HepG2 (cell line): ENCODE data around the gene FAM110A. TPM values are rescaled to one million over a fixed set of nuclear protein-coding genes. Genes with fewer than 3 reads are reported as not detected.

Experiments
- GATA4 ChIP-seq: sonication (generic); IDR thresholded peaks from 2 replicates; pipeline ENCODE4 v1.6.1; 2016; ENCODE audit warnings: antibody characterized with exemption, low read depth, borderline replicate concordance
- HBP1 ChIP-seq: IDR thresholded peaks from 2 replicates; pipeline ENCODE4 v1.6.1; 2016; ENCODE audit warnings: low read depth, control low read depth
- KDM5A ChIP-seq: fragments of 200-600 bp; sonication (generic); IDR thresholded peaks from 2 replicates; pipeline ENCODE4 v1.7.0; 2018; ENCODE audit warnings: antibody characterized with exemption, mild to moderate bottlenecking, low read length, borderline replicate concordance
- RFX3 ChIP-seq: IDR thresholded peaks from 2 replicates; pipeline ENCODE4 v1.6.1; 2016; ENCODE audit warnings: missing biosample characterization, missing genetic modification reagents
- THRA ChIP-seq: sonication (generic); formaldehyde crosslinking; IDR thresholded peaks from 2 replicates; pipeline ENCODE4 v1.4.0; 2020; ENCODE audit warnings: missing genetic modification reagents, borderline replicate concordance
- TP53 ChIP-seq: sonication (generic); formaldehyde crosslinking; conservative IDR thresholded peaks from 2 replicates; pipeline ENCODE4 v1.4.0; 2020; ENCODE audit warnings: missing genetic modification reagents
- YEATS2 ChIP-seq: sonication (generic); formaldehyde crosslinking; IDR thresholded peaks from 2 replicates; pipeline ENCODE4 v1.4.0; 2020; ENCODE audit warnings: missing genetic modification reagents, borderline replicate concordance
- ZMYM2 ChIP-seq: sonication (generic); formaldehyde crosslinking; IDR thresholded peaks from 2 replicates; pipeline ENCODE4 v1.8.0; 2022; ENCODE audit warnings: mild to moderate bottlenecking, missing genetic modification reagents
- ZNF207 ChIP-seq: fragments of 450-650 bp; IDR thresholded peaks from 2 replicates; pipeline ENCODE4 v1.6.1; 2016; ENCODE audit warnings: antibody characterized with exemption, borderline replicate concordance
- ZNF256 ChIP-seq: sonication (generic); formaldehyde crosslinking; conservative IDR thresholded peaks from 2 replicates; pipeline ENCODE4 v1.4.0; 2020; ENCODE audit warnings: missing genetic modification reagents
- ZNF615 ChIP-seq: sonication (generic); formaldehyde crosslinking; IDR thresholded peaks from 2 replicates; pipeline ENCODE4 v1.5.0; 2020; ENCODE audit warnings: mild to moderate bottlenecking, missing genetic modification reagents, borderline replicate concordance
- ZNF639 ChIP-seq: conservative IDR thresholded peaks from 2 replicates; pipeline ENCODE4 v1.6.1; 2018; ENCODE audit warnings: missing genetic modification reagents
- ZNF7 ChIP-seq: IDR thresholded peaks from 2 replicates; pipeline ENCODE4 v1.6.1; 2016; ENCODE audit warnings: missing biosample characterization, missing genetic modification reagents
- ZNF747 ChIP-seq: sonication (generic); formaldehyde crosslinking; IDR thresholded peaks from 2 replicates; pipeline ENCODE4 v1.8.1; 2023; ENCODE audit warnings: missing genetic modification reagents, mild to moderate bottlenecking, borderline replicate concordance
- ZSCAN25 ChIP-seq: sonication (generic); formaldehyde crosslinking; IDR thresholded peaks from 2 replicates; pipeline ENCODE4 v1.8.0; 2022; ENCODE audit warnings: mild to moderate bottlenecking, missing genetic modification reagents
- polyA plus RNA-seq, 8 experiments: library from polyadenylated mRNA; depleted of rRNA in 3 of 8; stranded (reverse) in 7 of 8; unstranded in 1 of 8; fragments of >200 nt; fragmentation: Illumina TruSeq in 4 of 8; extraction: Trizol in 4 of 8; gene quantifications; 2 replicates each; pipeline versions ENCODE4 v1.2.1 to v1.2.3, GENCODE V29; 2011 to 2016; ENCODE audit warnings: low read depth in 4 of 8, missing spikeins in 1 of 8, mixed read lengths in 1 of 8; ENCODE audit not compliant: insufficient read depth in 1 of 8
- total RNA-seq, 5 experiments: library from RNA; depleted of rRNA; stranded (reverse); fragments of >200 nt; fragmentation: Illumina TruSeq; extraction: Trizol; gene quantifications; 2 replicates each; pipeline ENCODE4 v1.2.3, GENCODE V29; 2016; ENCODE audit warnings: low read depth in 1 of 5
- TF ChIP-seq, protein P1 (sequence below): sonication (generic); formaldehyde crosslinking; IDR thresholded peaks from 2 replicates; pipeline ENCODE4 v1.9.0; 2021; ENCODE audit warnings: missing genetic modification reagents, mild to moderate bottlenecking, borderline replicate concordance
- TF ChIP-seq, protein P2 (sequence below): sonication (generic); formaldehyde crosslinking; IDR thresholded peaks from 2 replicates; pipeline ENCODE4 v1.4.0; 2020; ENCODE audit warnings: mild to moderate bottlenecking, low read depth, missing genetic modification reagents

Gene FAM110A
- total and polyA plus RNA-seq, 2 of the 13 experiments (the other 11 are each of a cell fraction or from before 2014, with no cell fraction given): 1.9 TPM

GRCh38 chr20:878511-879307 is 45.2 kb downstream of the FAM110A start (continued):
- TF ChIP-seq ZNF747 (CRISPR knock-in tag) (no peak), TP53 (CRISPR knock-in tag) (0 out of 2 replicates have a peak, but pooled peaks have one; percentile 43), HBP1 (CRISPR knock-in tag) (no peak), ZNF615 (CRISPR knock-in tag) (no peak; the same call in 1 of the 2 replicates), KDM5A (no peak), ZMYM2 (CRISPR knock-in tag) (no peak), ZSCAN25 (CRISPR knock-in tag) (no peak), RFX3 (CRISPR knock-in tag) (no peak), YEATS2 (no peak), ZNF639 (CRISPR knock-in tag) (no peak), ZNF7 (CRISPR knock-in tag) (0 out of 2 replicates have a peak, but pooled peaks have one; percentile 46), GATA4 (no peak), THRA (CRISPR knock-in tag) (0 out of 2 replicates have a peak, but pooled peaks have one; percentile 55), ZNF207 (no peak), ZNF256 (CRISPR knock-in tag) (0 out of 2 replicates have a peak, but pooled peaks have one; percentile 16)
- TF ChIP-seq, protein P1, sequence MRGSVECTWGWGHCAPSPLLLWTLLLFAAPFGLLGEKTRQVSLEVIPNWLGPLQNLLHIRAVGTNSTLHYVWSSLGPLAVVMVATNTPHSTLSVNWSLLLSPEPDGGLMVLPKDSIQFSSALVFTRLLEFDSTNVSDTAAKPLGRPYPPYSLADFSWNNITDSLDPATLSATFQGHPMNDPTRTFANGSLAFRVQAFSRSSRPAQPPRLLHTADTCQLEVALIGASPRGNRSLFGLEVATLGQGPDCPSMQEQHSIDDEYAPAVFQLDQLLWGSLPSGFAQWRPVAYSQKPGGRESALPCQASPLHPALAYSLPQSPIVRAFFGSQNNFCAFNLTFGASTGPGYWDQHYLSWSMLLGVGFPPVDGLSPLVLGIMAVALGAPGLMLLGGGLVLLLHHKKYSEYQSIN (CRISPR knock-in tag): no peak
- TF ChIP-seq, protein P2, sequence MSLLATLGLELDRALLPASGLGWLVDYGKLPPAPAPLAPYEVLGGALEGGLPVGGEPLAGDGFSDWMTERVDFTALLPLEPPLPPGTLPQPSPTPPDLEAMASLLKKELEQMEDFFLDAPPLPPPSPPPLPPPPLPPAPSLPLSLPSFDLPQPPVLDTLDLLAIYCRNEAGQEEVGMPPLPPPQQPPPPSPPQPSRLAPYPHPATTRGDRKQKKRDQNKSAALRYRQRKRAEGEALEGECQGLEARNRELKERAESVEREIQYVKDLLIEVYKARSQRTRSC: no peak
